GM18511 (cell line): Measurements from ENCODE around the gene TMA7B.
"Not testable (repeated sequence)": the region's sequence is repeated elsewhere in the genome, so short reads cannot be mapped to it uniquely, and the experiment has no call there.

ENCODE experiments used
- ATAC-seq: cut with Tn5 transposase; IDR thresholded peaks from one replicate; pipeline ENCODE4 v1.9.1; 2021; ENCODE audit warnings: mild to moderate bottlenecking, moderate library complexity; ENCODE audit not compliant: unreplicated experiment

The TMA7B gene

DNA sequence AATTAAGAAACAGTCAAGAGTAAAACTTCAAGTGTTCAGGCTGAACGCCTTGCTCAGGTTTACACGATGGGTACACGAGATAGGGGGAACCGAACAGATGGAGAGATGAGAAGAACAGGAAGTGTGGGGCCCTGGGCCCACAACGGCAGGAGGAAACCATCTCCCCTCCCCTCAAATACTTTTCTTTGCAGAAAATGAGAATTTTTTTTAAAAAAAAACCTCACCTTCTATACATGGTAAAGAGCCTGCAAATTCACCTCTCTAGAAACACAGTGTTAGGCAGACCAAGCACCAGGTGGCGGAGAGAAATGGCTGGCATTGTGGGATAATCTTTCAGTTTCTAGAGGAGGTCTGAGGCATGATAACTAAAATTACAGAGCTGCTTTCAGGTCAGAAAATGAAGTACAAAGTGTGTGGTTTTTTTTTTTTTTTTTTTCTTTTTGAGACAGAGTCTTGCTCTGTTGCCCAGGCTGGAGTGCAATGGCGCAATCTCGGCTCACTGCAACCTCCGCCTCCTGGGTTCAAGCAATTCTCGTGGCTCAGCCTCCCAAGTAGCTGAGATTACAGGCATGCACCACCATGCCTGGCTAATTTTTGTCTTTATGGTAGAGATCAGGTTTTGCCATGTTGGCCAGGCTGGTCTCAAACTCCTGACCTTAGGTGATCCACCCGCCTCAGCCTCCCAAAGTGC is 8.4 kb upstream of the TMA7B start:
- not testable (repeated sequence) for ATAC-seq

DNA sequence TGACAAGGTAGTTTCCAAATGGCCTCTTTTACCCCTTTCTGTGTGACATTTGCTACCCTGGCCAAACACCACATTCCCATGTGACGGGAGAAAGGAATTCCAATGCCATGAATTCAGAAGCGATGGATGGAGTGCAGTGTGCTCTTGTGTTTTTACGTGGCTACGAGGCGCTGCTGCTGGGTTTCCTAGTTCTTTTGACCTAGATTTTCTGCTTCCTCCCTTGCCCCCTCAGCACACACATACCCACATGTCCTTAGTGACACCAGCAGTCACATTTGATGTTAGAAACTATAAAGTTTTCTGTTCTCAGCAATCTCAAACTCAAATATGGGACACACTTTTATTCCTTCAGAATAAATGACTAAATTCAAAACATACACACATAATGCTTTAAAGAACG is 7.8 kb upstream of the TMA7B start:
- ATAC-seq: no peak

DNA sequence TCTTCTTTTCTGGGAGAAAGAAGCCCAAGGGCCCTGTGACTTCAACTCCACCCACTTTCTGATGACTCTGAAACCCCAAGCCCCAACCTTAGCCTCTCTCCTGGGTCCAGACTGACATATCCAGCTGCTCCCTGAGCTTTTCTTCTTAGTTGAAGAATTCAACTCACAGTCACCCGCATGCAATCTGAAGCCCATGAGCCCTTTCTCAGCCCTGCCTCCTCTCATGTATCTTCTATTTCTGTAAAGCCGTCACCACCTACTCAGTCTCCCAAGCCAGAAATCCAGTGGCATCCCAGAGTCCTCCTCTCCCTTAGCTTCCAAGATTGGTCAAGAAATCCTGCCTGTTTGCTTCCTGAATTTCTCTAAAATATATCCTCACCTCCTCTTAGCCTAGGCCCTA is 7.1 kb upstream of the TMA7B start:
- no peak for ATAC-seq

DNA sequence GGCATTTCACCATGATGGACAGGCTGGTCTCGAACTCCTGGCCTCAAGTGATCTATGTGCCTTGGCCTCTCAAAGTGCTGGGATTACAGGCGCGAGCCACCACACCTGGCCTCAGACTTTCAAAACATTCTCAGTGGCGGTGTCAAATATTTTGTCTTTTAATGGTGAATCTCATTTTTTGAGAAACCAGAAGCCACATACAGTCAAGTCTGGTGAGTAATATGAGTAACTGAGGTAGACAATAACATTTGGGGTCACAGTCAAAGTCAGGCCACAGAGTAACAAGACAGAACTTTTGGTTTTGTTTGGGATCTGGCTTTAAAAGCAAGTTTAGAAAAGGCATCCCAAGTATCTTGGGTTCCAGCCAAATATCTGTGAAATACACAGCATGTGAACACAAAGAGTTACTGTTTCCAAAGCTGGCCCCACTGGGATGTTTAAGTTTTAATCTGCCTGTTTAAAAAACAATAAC is 5.6 kb upstream of the TMA7B start:
- no peak for ATAC-seq

DNA sequence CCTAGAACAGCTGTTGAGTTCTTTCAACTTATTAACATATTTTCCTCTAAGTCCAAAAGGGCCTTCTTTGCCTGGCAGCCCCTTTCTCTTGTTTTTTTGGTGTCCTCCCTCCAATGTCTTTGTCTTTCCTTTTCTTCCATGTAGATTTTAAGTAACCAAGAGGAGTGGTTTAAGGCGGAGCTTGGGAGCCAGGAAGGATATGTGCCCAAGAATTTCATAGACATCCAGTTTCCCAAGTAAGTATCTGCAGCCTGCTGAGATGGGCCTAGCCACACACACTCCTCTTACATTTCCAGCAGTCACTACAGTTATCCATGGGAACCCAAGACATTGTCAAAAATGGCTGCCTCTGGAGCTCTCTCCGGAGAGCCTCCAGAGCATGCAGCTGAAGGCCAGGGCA is 4.5 kb upstream of the TMA7B start:
- ATAC-seq: no peak

GRCh38 chr22:39956932-39957664 is 3.1 kb upstream of the TMA7B start:
- peak; percentile 49 for ATAC-seq

GRCh38 chr22:39958009-39958711 is 2.0 kb upstream of the TMA7B start:
- ATAC-seq: no peak

- ATAC-seq: no peak
Measured at GRCh38 chr22:39958949-39959639, 1.1 kb upstream of the TMA7B start.

DNA sequence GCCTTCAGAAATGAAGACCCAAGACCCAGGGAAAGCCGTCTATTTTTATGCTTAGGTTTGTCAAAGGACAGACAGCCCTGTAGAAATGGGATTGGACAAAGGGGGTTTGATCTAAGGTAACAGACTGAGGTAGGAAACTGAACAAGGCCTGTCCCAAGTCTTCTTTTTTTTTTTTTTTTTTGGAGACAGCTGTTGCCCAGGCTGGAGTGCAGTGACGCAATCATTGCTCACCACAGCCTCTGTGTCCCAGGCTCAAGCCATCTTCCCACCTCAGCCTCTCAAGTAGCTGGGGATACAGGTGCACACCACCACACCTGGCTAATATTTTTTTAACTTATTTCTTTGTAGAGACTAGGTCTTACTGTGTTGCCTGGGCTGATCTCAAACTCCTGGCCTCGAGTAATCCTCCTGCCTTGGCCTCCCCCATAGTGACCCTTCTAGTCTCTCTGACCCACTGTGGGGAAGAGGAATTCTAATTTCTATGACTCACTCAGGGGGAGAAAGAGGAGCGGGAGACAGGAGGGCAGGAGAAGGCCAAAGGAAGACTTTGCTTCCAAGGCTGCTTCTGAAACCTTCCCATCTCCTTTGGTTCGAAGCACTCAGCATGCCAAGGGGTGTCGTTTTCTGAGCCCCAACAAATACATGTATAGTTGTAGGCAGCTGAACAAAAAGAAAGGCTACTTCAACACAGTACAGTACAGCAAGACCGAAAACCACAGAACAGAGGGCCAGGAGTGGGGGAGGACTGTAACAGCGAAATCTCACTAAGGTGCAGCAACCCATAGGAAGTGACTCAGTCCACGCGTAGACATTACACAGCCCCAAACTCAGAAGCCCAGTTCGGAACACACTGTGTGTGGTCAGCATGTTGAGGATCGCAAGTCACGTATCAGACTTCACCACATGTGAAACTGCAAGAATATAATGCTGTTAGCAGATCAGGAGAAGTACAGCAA is 872 bp downstream of the TMA7B start:
- ATAC-seq: peak; percentile 88

GRCh38 chr22:39962071-39962470 is 1.9 kb downstream of the TMA7B start:
- ATAC-seq: no peak

DNA sequence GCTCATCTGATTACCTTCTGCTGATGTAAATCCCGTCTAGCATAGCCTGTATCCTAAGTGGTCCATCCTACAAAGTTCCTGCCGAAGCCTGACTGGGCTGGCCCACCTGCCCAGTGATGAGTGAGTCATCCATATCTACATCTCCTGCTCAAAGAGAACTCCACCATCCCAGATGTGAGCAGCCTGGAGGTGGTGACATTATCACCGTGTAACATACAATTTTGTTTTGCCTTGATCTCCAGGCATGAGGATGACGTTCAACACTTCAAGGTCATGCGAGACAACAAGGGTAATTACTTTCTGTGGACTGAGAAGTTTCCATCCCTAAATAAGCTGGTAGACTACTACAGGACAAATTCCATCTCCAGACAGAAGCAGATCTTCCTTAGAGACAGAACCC is 5.6 kb downstream of the TMA7B start:
- ATAC-seq: no peak

DNA sequence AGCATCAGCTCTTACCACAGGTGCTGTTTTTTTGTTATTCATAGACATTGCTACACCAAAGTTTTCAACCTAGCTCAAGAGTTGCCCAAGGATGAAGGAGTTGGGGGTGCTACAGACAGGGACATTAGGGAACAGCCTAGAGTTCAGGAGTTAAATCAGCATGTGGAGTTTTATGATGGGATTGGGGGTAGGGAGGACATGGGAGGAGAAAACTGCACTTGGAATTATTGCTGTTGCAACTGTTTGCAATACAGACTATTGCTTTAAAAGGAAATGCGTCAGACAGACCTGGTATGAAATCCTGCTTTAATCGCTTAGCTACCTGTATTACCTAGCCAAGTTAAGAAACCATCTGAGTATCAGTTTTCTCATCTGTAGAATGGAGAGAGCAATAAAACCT is 6.3 kb downstream of the TMA7B start:
- ATAC-seq: no peak

DNA sequence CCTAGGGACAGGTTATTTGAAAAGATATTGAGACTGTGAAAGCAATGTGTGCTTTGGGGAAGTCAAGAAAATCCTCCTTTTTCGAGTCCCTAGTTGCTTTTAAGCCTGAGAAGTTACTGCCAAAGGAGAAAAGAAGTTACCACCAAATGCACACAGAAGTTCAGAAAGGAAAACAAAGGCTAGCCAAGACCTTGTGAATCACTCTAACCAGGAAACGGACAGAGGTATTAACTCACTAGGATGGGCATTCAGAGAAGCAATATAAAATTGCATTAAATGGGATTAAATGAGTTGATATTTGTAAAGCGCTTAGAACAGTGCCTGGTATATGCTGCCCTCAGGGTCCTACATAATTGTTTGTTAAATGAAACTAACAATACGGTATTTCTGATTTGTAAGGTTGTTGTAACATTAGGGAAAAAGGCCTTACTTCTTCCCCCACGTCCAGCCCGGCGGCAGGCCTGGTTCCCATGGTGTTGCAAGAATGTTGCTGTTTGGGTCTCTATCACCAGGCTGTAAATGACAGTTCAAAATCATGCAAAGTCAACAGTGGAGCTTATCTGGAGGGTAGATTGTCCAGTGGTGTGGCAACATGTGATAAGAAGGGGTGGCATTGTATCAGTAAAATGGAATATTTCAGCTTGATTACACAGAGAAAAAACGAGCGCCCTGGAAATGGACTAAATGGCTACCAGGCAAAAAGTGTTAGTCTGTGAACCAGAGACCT is 7.1 kb downstream of the TMA7B start:
- ATAC-seq: no peak

DNA sequence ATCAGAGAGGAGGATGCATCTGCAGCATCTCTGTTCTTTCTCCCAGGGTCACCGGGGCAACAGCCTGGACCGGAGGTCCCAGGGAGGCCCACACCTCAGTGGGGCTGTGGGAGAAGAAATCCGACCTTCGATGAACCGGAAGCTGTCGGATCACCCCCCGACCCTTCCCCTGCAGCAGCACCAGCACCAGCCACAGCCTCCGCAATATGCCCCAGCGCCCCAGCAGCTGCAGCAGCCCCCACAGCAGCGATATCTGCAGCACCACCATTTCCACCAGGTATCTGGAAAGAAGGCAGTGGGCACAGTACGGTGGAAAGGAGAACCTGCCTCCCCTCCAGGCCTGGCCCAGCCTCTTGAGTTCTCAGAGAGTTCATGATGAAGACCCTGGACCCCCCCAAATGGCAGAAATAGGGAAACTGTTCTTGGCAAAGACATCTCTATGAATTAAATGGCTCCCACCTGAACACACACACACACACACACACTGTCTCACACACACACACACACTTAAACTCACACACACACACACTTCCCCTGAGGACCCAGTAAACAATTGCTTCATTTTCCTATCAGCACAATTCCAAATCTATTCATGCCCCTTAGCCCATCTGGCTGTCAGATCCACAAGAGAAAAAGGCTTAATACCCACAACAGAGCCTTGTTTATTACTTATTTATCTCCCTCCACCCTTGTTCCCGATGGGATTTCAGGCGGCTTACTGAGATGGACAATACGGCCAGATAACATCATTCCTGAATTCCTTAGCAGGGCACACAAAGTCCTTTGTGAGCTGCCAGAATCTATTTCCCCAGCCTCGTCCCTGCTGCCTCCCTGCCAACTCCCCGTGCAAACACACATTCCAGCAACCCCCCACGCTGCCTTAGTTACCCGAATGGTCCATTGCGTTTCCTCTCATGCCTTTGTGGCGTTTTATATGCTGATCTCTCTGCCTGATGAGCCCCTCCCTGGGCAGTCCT is 8.1 kb downstream of the TMA7B start:
- ATAC-seq: no peak

DNA sequence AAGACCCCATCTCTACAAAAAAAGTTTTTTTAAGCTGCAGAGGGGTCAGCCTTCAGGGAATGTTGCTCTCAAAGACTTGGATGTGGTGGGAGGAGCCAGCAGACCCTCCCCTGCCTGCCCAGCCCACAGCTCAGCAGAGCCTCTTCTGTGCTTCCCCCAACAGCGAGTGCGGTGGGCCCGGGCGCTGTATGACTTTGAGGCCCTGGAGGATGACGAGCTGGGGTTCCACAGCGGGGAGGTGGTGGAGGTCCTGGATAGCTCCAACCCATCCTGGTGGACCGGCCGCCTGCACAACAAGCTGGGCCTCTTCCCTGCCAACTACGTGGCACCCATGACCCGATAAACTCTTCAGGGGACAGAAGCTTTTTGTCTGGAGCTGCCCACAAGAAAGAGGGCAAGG is 10.5 kb downstream of the TMA7B start:
- ATAC-seq: no peak

DNA sequence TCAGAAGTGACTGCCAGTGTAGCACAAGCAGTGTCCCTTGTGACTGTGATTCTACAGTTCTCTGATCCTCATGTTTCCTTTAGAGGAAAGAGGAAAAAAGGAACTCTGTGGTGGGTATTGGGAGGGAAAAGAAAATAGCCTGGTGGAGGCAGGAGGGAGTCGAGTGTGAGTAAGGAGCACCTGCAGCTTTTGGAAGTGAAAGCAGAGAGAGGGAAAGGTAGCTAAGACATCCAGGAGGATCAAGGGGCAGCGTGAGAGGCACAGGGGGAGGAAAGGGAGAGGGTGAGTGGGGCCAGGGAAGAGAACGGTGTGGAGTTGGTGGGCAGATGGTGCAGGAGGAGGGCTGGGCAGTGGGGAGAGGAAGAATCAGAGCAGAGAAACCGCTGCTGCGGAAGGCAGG is 12.4 kb downstream of the TMA7B start:
- ATAC-seq: no peak

DNA sequence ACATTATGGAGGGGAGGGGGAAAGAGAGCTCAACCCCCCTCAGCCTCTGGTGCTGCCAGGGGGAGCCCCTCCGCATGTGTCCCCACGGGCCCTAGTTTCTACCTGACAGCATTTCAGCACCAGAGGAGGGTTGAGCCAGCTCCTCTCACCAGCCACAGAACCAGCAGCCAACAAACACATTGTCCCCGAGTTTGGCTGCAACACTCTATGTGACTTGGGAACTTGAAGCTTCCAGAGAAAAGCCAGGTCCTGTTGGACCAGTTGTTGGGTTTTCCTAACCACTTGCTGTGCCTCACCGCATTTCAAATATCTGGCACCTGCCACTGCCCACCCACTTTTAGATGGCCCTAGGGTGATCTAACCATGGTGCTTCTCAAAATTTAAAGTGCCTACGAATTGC is 13.5 kb downstream of the TMA7B start:
- no peak for ATAC-seq

DNA sequence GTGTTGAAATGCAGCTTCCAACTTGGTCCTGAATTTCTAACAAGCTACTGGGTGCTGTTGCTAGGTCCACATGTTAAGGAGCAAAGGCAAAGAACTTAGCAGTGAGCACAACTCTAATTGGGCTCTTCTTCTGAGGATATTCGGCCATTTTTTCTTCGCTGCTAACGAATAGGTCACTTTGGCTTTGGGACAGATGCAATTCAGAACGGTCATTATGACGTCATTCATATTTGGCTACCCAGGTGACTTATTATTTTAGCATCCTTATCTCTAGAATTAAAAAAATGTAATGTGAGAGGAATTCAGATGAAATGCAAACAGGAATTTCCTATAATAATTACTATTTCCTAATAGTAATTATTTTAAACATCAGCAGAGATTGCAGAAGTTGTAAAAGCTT is 13.9 kb downstream of the TMA7B start:
- ATAC-seq: no peak
